Neuronal stem cell (in vitro differentiated cells): ENCODE results near the gene FAM20C.

ENCODE experiments used
- DNase-seq: peaks from one replicate; pipeline ENCODE4 v3.0.0-alpha.2; 2013; ENCODE audit warnings: low spot score
- H2AFZ ChIP-seq: one replicate; pipeline ENCODE4 v1.6.1; 2013; ENCODE audit warnings: mild to moderate bottlenecking, low read length, inconsistent platforms
- H2AK5ac ChIP-seq: 2 replicates; pipeline ENCODE4 v1.6.1; 2013; ENCODE audit warnings: low read depth, mild to moderate bottlenecking, inconsistent platforms, low read length, moderate library complexity, mixed read lengths
- H2BK120ac ChIP-seq: 2 replicates; pipeline ENCODE4 v1.6.1; 2013; ENCODE audit warnings: low read depth, mild to moderate bottlenecking, inconsistent platforms, low read length, moderate library complexity, mixed read lengths
- H2BK12ac ChIP-seq: one replicate; pipeline ENCODE4 v1.6.1; 2013; ENCODE audit warnings: low read length, inconsistent platforms
- H2BK15ac ChIP-seq: 2 replicates; pipeline ENCODE4 v1.6.1; 2013; ENCODE audit warnings: mild to moderate bottlenecking, low read length, inconsistent platforms, mixed read lengths
- H2BK5ac ChIP-seq: one replicate; pipeline ENCODE4 v1.6.1; 2013; ENCODE audit warnings: inconsistent platforms, mild to moderate bottlenecking, low read length, moderate library complexity
- H3K14ac ChIP-seq: one replicate; pipeline ENCODE4 v1.6.1; 2013; ENCODE audit warnings: low read length, inconsistent platforms
- H3K18ac ChIP-seq: 2 replicates; pipeline ENCODE4 v1.6.1; 2013; ENCODE audit warnings: low read length, inconsistent platforms
- H3K23ac ChIP-seq: 2 replicates; pipeline ENCODE4 v1.6.1; 2013; ENCODE audit warnings: low read depth, mild to moderate bottlenecking, mixed read lengths, low read length, inconsistent platforms; ENCODE audit not compliant: poor library complexity
- H3K27ac ChIP-seq: replicated peaks from 3 replicates; pipeline ENCODE4 v1.5.1; 2013; ENCODE audit warnings: low read length, inconsistent platforms
- H3K27me3 ChIP-seq, 3 experiments: 2 replicates each; pipeline ENCODE4 v1.6.1; 2013; ENCODE audit warnings: low read length in 3 of 3, mild to moderate bottlenecking in 2 of 3, inconsistent platforms in 1 of 3, low read depth in 1 of 3, mixed read lengths in 1 of 3, moderate library complexity in 1 of 3; ENCODE audit not compliant: control insufficient read depth in 3 of 3, insufficient read depth in 3 of 3
- H3K36me3 ChIP-seq, 2 donors: replicated peaks in 1 of 2; 2 replicates each; pipeline ENCODE4 v1.6.1; 2013; ENCODE audit warnings: low read length in 2 of 2; ENCODE audit not compliant: control insufficient read depth in 2 of 2, insufficient read depth in 2 of 2
- H3K4ac ChIP-seq: 2 replicates; pipeline ENCODE4 v1.6.1; 2013; ENCODE audit warnings: inconsistent platforms, mild to moderate bottlenecking, low read length, moderate library complexity
- H3K4me1 ChIP-seq, 2 donors: 1 replicate in 1 of 2; 2 replicates in 1 of 2; pipeline ENCODE4 v1.6.1; 2013; ENCODE audit warnings: low read length in 2 of 2, low read depth in 1 of 2; ENCODE audit not compliant: control insufficient read depth in 2 of 2, insufficient read depth in 1 of 2
- H3K4me2 ChIP-seq: one replicate; pipeline ENCODE4 v1.6.1; 2013; ENCODE audit warnings: mild to moderate bottlenecking, low read length, inconsistent platforms; ENCODE audit not compliant: insufficient read depth, poor library complexity, severe bottlenecking
- H3K4me3 ChIP-seq, 2 donors: 2 replicates each; pipeline ENCODE4 v1.5.1; 2013; ENCODE audit warnings: low read length in 2 of 2, mild to moderate bottlenecking in 2 of 2, inconsistent platforms in 1 of 2, moderate library complexity in 1 of 2
- H3K79me1 ChIP-seq: one replicate; pipeline ENCODE4 v1.6.1; 2013; ENCODE audit warnings: low read depth, mild to moderate bottlenecking, inconsistent platforms, low read length, moderate library complexity
- H3K9ac ChIP-seq: one replicate; pipeline ENCODE4 v1.6.1; 2013; ENCODE audit warnings: mild to moderate bottlenecking, low read depth, low read length, inconsistent platforms; ENCODE audit not compliant: poor library complexity
- H3K9me3 ChIP-seq, 2 donors: replicated peaks in 1 of 2; 2 replicates each; pipeline versions ENCODE3 to v1.6.1; 2013; ENCODE audit warnings: low read length in 2 of 2, mild to moderate bottlenecking in 2 of 2, inconsistent platforms in 1 of 2, low read depth in 1 of 2, mixed read lengths in 1 of 2, moderate library complexity in 1 of 2; ENCODE audit not compliant: control insufficient read depth in 2 of 2, insufficient read depth in 1 of 2
- H4K8ac ChIP-seq: one replicate; pipeline ENCODE4 v1.6.1; 2013; ENCODE audit warnings: low read depth, mild to moderate bottlenecking, inconsistent platforms, low read length, moderate library complexity
- H4K91ac ChIP-seq: one replicate; pipeline ENCODE4 v1.6.1; 2013; ENCODE audit warnings: low read length, low read depth, mild to moderate bottlenecking, inconsistent platforms; ENCODE audit not compliant: poor library complexity
- WGBS, 2 donors: extraction: QIAGEN DNeasy Blood & Tissue Kit; methylation state at CpG; one replicate each; pipeline ENCODE4 v1.1.7; 2013; ENCODE audit warnings: missing lambda C conversion rate in 2 of 2, mixed read lengths in 1 of 2; ENCODE audit not compliant: insufficient read length in 2 of 2, insufficient replicate concordance in 1 of 2; ENCODE audit errors: extremely low coverage in 2 of 2; 5-methylcytosine and 5-hydroxymethylcytosine counted together

Gene FAM20C

DNA sequence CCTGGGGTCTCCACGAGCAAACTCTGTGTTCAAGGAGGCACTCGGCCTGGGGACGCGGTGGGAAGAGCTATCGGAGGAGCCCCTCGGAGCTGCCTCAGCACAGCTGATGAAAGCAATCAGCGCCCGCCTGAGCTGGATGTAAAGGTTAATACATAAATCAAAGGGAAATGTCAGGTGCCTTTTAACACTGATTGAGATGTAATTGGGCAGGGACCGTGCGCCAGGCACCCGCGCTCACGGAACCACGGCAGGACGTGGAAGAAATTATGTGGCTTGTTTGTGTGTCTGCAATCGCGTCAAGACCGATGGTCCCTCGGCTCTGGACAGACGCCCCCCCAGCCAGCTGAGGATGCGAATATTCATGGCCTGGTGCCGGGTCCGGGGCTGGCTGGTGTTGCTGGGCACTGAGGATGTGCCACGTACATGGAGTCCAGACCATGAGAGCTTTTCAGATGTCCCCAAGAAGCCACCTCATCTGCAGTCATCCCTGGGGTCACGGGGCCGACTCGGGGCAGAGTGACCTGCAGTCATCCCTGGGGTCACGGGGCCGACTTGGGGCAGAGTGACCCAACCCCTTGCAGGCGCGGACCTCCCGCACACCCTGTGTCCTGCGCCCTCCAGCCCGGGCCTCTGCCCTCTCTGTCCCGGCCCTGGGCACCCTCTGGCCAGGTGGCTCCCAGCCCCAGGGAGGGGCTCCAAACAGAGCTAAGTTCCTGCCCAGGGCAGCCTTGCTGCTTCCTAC lies 113.2 kb downstream of the FAM20C start:
- Histone ChIP-seq H2BK12ac (no peak overlapping the region), H3K23ac (no peak overlapping the region), H3K36me3 (no peaks in the 10 kb centered on the region), H3K27me3 (no peaks in the 10 kb centered on the region), H3K14ac (peak overlapping the region; percentile 21), H3K4me3 (no peak overlapping the region), H3K9ac (peak overlapping the region; percentile 30), H4K8ac (no peak overlapping the region), H4K91ac (no peak overlapping the region), H3K4ac (no peak overlapping the region), H3K4me2 (no peak overlapping the region), H2BK5ac (no peak overlapping the region), H3K18ac (peak overlapping the region; percentile 38), H2AK5ac (peak overlapping the region; percentile 46), H2BK15ac (no peak overlapping the region), H3K4me1 (peaks cover 0 to 3% of the 10 kb centered on the region in 2 donors), H3K79me1 (no peaks in the 10 kb centered on the region), H2BK120ac (no peak overlapping the region), H3K9me3 (peaks cover 0 to 9% of the 10 kb centered on the region in 2 donors), H2AFZ (no peak overlapping the region), H3K27ac (no peak overlapping the region)
- WGBS, 2 donors: no CpG with 5 or more reads among the region's 35 CpGs
- DNase-seq: no peak

DNA sequence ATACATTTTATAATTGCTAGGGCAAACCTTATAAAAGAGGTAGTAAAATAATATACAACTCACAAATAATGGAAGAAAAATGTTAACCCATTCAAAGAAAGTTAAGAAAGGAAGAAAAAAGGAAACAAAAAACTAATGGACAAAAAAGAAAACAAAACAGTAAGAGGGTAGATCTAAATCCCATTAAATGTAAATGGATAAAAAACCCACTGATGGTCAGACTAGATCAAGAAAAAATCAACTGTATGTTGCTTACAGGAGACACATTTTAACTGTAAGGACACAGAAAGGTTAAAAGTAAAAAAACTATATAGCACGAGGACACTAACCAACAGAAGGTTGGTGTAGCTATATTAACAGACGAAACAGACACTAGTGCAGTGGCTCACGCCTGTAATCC lies 115.6 kb downstream of the FAM20C start:
- Histone ChIP-seq H3K18ac (no peak overlapping the region), H2BK5ac (no peak overlapping the region), H4K8ac (no peak overlapping the region), H3K4me3 (no peak overlapping the region), H3K9ac (no peak overlapping the region), H4K91ac (no peak overlapping the region), H3K14ac (no peak overlapping the region), H2BK12ac (no peak overlapping the region), H3K4ac (no peak overlapping the region), H3K36me3 (no peaks in the 10 kb centered on the region), H2BK120ac (no peak overlapping the region), H3K23ac (no peak overlapping the region), H3K4me1 (no peaks in the 10 kb centered on the region), H2AK5ac (no peak overlapping the region), H3K4me2 (no peak overlapping the region), H3K79me1 (no peaks in the 10 kb centered on the region), H2BK15ac (no peak overlapping the region), H3K27ac (no peak overlapping the region), H2AFZ (no peak overlapping the region), H3K27me3 (peaks cover 0 to 4% (median 0%) of the 10 kb centered on the region in 3 experiments), H3K9me3 (peaks cover 0 to 5% of the 10 kb centered on the region in 2 donors)
- no CpG with 5 or more reads among the region's 3 CpGs for WGBS, 2 donors
- DNase-seq: no peak

DNA sequence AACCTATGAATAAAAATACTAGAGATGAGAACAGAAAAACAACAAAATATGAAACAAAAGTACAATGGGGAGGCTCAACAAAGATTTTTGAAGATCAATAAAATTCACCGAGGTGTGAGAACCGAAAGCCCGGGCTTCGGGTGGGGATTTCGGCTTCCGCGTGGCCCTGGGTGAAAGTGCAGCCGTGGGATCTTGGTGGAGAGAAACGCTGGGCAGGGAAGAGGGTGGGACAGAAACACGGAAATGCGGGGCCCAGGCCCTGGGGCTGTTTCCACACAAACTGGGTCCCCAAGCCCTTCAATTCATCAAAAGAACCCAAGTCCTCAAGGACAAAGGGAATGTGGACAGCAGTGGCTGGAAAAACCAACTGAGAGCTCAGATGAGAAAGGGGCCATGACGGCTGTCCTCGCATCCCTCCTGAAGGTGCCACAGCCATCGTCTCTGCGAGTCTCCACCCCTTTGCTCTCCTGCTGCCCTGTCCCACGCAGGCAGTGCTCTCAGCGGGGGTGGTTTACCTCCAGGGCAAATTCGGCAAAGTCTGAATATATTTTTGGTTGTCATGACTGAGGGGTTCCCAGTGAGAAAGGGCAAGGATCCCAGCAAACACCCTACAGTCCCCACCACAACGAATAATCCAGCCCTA lies 117.3 kb downstream of the FAM20C start:
- Histone ChIP-seq H3K4me3 (no peak overlapping the region), H3K14ac (no peak overlapping the region), H3K27ac (no peak overlapping the region), H2BK12ac (no peak overlapping the region), H3K23ac (no peak overlapping the region), H3K9me3 (peaks cover 0 to 3% of the 10 kb centered on the region in 2 donors), H2AK5ac (peak overlapping the region; percentile 19), H3K4me2 (no peak overlapping the region), H3K9ac (no peak overlapping the region), H3K36me3 (no peaks in the 10 kb centered on the region), H2AFZ (no peak overlapping the region), H2BK15ac (no peak overlapping the region), H3K79me1 (no peaks in the 10 kb centered on the region), H3K18ac (peak overlapping the region; percentile 59), H4K91ac (no peak overlapping the region), H4K8ac (no peak overlapping the region), H2BK5ac (no peak overlapping the region), H3K4ac (no peak overlapping the region), H3K27me3 (peaks cover 0 to 7% (median 0%) of the 10 kb centered on the region in 3 experiments), H3K4me1 (no peaks in the 10 kb centered on the region), H2BK120ac (no peak overlapping the region)
- WGBS, 2 donors: no CpG with 5 or more reads among the region's 19 CpGs
- DNase-seq: no peak
